GM21528 (cell line): ENCODE results near the gene CSNK2A1.
"Not testable (repeated sequence)": the region's sequence is repeated elsewhere in the genome, so short reads cannot be mapped to it uniquely, and the experiment has no call there.

Source experiments
- ATAC-seq: cut with Tn5 transposase; IDR thresholded peaks from one replicate; pipeline ENCODE4 v1.9.1; 2021; ENCODE audit warnings: mild to moderate bottlenecking, moderate library complexity; ENCODE audit not compliant: unreplicated experiment, low FRiP score

The CSNK2A1 gene

GRCh38 chr20:536426-537010, 7.1 kb downstream of the CSNK2A1 start:
- no peak for ATAC-seq

DNA sequence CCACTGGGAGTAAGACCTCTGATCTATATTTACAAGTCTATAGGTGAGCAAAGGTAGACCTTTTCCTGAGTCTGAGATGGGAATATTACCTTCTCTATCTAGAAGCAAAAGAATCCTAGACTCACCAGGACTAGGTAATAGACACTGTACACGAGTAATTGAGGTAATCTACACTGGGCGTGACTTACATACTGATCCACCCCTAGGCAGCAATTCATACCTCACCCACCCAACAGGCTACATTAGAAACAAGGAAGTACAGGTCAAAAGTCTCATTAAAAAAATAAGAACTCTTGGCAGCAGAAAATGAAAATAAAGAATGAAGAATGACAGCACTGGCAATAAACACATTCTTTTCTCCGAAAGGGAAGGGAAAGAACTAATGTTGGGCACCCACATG, 7.6 kb downstream of the CSNK2A1 start:
- no peak for ATAC-seq

DNA sequence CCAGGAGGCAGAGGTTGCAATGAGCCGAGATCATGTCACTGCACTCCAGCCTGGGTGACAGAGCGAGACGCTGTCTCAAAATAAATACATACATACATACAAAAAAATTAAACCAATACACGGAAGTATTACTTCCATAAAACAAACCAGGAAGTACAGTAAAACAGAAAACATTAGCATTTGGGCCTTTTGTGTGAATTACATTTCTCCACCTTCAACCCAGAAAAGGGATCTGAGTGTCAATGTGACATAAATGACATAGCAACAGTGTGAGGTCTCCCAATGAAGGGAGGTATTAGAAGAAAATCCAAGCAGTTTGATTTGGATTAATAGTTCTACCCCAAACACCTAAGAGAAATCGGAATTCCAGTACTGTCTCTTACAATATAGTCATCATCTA, 10.1 kb downstream of the CSNK2A1 start:
- ATAC-seq, result no peak

- no peak for ATAC-seq
Observed at GRCh38 chr20:532530-532929, 11.1 kb downstream of the CSNK2A1 start.

GRCh38 chr20:531608-532007, 12.0 kb downstream of the CSNK2A1 start:
- no peak for ATAC-seq

DNA sequence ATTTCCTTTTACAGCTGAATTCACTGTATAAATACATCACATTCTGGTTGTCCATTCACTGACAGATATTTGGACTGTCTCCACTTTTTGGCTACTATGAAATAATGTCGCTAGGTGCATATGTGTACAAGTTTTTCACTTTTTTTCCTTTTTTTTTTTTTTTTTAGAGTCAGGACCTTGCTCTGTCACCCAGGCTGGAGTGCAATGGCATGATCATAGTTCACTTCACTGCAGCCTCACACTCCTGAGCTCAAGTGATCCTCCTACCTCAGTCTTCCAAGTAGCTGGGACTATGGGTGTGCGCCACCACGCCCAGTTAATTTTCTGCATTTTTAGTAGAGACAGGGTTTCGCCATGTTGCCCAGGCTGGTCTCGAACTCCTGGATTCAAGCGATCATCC, 13.3 kb downstream of the CSNK2A1 start:
- ATAC-seq, result no peak

DNA sequence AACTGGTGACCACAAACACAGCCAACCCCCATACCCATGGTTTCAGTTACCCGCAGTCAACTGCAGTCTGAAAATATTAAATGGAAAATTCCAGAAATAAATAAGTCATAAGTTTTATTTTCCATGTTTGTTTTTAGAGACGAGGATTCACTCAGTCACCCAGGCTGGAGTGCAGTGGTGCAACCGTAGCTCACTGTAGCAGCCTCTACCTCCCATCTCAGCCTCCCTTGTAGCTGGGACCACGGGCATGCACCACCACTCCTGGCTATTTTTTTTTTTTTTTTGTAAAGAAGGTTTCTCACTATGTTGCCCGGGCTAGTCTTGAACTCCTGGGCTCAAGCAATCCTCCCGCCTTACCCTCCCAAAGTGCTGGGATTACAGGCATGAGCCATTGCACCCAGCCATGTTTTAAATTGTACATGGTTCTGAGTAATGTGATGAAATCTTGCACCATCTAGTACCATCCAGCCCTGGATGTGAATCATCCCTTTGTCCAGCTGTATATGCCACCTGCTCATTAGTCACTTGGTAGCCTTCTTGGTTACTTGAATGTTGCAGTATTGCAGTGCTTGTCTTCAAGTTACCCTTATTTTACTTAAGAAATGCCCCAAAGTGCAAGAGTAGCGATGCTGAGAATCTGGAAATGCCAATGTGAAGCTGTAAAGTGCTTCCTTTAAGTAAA, 14.5 kb downstream of the CSNK2A1 start:
- ATAC-seq, result no peak

- ATAC-seq, result no peak
Observed at GRCh38 chr20:527571-527886, 16.1 kb downstream of the CSNK2A1 start.

GRCh38 chr20:521860-522259, 21.7 kb downstream of the CSNK2A1 start:
- ATAC-seq, result no peak

DNA sequence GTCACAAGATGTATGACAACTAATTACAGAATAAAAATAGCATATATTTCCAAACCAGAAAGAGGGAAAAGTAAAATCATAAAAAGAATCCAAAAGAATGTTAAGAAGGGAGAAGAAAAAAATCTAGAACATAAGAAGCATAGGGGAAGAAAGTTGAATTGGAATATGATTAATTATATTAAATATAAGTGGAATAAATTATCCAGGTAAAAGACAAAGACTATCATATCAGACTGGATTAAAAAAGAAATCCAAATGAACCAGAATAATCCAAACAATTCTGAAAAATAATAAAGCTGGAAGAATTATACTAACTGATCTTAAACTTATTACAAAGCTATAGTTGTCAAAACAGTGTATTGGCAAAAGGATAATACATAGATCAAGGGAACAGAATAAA, 23.6 kb downstream of the CSNK2A1 start:
- ATAC-seq, result no peak

DNA sequence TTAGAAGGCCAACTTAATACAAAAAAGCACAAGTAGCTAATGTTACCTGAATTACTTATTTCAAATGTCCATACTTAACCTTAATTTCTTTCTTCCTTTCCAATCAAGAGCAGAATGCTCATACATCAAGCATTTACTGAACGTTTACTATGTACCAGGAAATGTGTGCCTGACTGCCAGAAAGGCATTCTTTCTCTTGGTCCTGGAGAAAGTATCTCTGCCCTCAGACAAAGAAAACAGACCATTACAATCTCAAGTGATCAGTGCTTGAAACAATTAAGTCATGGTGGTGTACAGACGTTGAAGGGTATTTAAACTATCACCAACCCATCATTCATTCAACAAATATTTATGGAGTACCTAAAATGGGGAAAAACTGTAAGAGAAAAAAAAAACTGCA, 26.4 kb downstream of the CSNK2A1 start:
- ATAC-seq, result no peak

GRCh38 chr20:516799-517198, 26.8 kb downstream of the CSNK2A1 start:
- no peak for ATAC-seq

DNA sequence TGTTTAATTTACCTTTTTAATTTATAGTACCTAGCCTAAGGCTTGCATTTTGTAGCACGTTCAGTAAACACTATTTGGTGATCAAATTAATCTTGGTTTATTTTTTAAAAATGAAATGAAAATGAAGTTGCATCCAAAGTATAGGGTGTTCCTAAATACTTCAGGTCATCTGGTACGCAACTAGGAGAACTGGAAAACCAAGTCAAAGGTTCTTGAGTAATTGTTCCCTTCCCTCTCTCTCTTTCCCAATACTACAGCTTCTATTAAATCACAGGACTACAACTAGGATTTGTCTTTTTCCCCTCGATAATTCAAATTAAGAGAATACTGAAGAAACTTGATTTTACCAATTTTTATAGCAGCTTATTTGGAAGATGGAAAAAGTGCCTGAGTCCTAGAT, 27.9 kb downstream of the CSNK2A1 start:
- no peak for ATAC-seq

- no peak for ATAC-seq
Observed at GRCh38 chr20:513429-513828, 30.2 kb downstream of the CSNK2A1 start.

GRCh38 chr20:510328-511057, 33.1 kb downstream of the CSNK2A1 start:
- not testable (repeated sequence) for ATAC-seq

- not testable (repeated sequence) for ATAC-seq
Observed at GRCh38 chr20:508364-508787, 35.2 kb downstream of the CSNK2A1 start.

- no peak for ATAC-seq
Observed at GRCh38 chr20:507761-508332, 35.7 kb downstream of the CSNK2A1 start.

GRCh38 chr20:507006-507758, 36.4 kb downstream of the CSNK2A1 start:
- ATAC-seq, result no peak

- ATAC-seq, result no peak
Observed at GRCh38 chr20:504632-505075, 38.9 kb downstream of the CSNK2A1 start.

GRCh38 chr20:503048-503737, 40.4 kb downstream of the CSNK2A1 start:
- no peak for ATAC-seq
